Upper lobe of left lung (tissue), 4 donors: Measurements from ENCODE around the gene SLC12A7.

ENCODE experiments used
- CTCF ChIP-seq, 6 experiments: fragments of 450-650 bp in 4 of 6; fragments of 200-600 bp in 2 of 6; sonication (generic) in 2 of 6; IDR thresholded peaks; one replicate each; pipeline ENCODE4 v1.5.1; 2016 to 2019; ENCODE audit warnings: antibody characterized with exemption in 6 of 6
- EP300 ChIP-seq, 4 donors: sonication (generic); formaldehyde crosslinking; IDR thresholded peaks; one replicate each; pipeline ENCODE4 v1.5.1; 2017; ENCODE audit warnings: antibody characterized with exemption in 4 of 4, control low read depth in 2 of 4
- POLR2A ChIP-seq, 4 donors: fragments of 450-650 bp; IDR thresholded peaks; one replicate each; pipeline ENCODE4 v1.5.1; 2016 to 2017; ENCODE audit warnings: antibody characterized with exemption in 4 of 4, mild to moderate bottlenecking in 2 of 4

GRCh38 chr5:1032551-1033027, 79.3 kb downstream of the SLC12A7 start:
- TF ChIP-seq CTCF (IDR thresholded peaks at IDR 0.05) (no peak), POLR2A (IDR thresholded peaks at IDR 0.05) (no peak), EP300 (IDR thresholded peaks at IDR 0.05) (no peak)
